ENCODE measurements around the gene EIF2B5.

The EIF2B5 gene

DNA sequence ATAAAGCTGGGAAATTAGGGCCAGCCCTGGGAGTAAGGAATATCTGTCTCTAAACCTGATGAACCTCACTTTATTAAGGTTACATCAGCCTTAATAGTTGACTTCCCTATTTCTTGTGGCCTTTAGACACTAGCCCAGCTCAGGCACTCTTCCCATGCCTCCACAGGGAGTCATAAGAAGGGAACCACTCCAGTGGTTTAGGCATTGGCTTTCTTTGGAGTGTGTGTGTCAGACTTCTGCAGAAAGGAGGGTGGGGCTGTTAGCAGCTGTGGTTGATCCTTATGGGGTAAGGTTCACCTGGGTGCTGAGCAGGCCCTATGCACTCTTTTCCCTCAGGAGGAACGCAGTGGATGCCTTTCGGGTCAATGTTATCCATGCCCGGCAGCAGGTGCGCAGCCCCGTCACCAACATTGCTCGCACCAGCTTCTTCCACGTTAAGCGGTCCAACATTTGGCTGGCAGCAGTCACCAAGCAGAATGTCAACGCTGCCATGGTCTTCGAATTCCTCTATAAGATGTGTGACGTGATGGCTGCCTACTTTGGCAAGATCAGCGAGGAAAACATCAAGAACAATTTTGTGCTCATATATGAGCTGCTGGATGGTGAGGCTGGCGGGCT, 43.5 kb downstream of the EIF2B5 start:
- Histone ChIP-seq H3K4me1 (ENCODE audit: insufficient read depth, low read length, severe bottlenecking) (peaks cover 26% of the 10 kb centered on the region), H3K4me2 (ENCODE audit: low read length) (no peak overlapping the region), H3K4me3 (ENCODE audit: low read depth, low read length, poor library complexity, severe bottlenecking) (no peak overlapping the region), H3F3A (ENCODE audit: insufficient read depth, low read length) (no peaks in the 10 kb centered on the region), H3K79me2 (ENCODE audit: insufficient read depth, low read length) (peaks cover 16% of the 10 kb centered on the region), H4K20me1 (ENCODE audit: insufficient read depth, low read length) (no peaks in the 10 kb centered on the region), H3K36me3 (ENCODE audit: insufficient read depth, low read length) (peaks cover 69% of the 10 kb centered on the region), H3K27ac (ENCODE audit: low read depth, low read length, poor library complexity, severe bottlenecking) (no peak overlapping the region), H3K9me2 (ENCODE audit: low read depth, low read length) (no peaks in the 10 kb centered on the region), H2AFZ (ENCODE audit: low read length) (no peak overlapping the region), H3K9ac (ENCODE audit: low read length) (no peak overlapping the region), H3K27me3 (ENCODE audit: insufficient read depth, low read length) (no peaks in the 10 kb centered on the region), H3K9me3 (ENCODE audit: low read length) (no peaks in the 10 kb centered on the region)
- TF ChIP-seq EZH2 (IDR thresholded peaks at IDR 0.05; ENCODE audit: borderline replicate concordance, low read length): no peak
- TF ChIP-seq, protein P1, sequence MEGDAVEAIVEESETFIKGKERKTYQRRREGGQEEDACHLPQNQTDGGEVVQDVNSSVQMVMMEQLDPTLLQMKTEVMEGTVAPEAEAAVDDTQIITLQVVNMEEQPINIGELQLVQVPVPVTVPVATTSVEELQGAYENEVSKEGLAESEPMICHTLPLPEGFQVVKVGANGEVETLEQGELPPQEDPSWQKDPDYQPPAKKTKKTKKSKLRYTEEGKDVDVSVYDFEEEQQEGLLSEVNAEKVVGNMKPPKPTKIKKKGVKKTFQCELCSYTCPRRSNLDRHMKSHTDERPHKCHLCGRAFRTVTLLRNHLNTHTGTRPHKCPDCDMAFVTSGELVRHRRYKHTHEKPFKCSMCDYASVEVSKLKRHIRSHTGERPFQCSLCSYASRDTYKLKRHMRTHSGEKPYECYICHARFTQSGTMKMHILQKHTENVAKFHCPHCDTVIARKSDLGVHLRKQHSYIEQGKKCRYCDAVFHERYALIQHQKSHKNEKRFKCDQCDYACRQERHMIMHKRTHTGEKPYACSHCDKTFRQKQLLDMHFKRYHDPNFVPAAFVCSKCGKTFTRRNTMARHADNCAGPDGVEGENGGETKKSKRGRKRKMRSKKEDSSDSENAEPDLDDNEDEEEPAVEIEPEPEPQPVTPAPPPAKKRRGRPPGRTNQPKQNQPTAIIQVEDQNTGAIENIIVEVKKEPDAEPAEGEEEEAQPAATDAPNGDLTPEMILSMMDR (IDR thresholded peaks at IDR 0.05; ENCODE audit: low read length): no peak

DNA sequence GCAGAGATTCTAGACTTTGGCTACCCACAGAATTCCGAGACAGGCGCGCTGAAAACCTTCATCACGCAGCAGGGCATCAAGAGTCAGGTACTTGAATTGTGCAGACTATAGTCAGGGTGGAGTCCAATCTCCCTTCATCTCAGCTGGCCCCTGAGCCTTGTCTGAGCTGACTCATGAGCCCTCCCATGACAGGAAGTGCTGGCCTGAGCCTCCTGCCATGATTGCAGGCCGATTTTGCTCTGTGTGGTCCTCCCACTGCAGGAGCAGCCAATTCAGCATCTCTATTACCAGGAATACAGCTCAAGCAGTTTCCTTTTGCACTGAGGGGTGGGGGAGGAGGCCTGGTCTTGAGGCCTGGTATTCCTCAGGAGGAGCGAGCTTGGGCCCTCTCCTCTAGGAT, 45.0 kb downstream of the EIF2B5 start:
- Histone ChIP-seq H3F3A (ENCODE audit: insufficient read depth, low read length) (no peaks in the 10 kb centered on the region), H3K27ac (ENCODE audit: low read depth, low read length, poor library complexity, severe bottlenecking) (no peak overlapping the region), H3K79me2 (ENCODE audit: insufficient read depth, low read length) (peaks cover 14% of the 10 kb centered on the region), H3K9me2 (ENCODE audit: low read depth, low read length) (no peaks in the 10 kb centered on the region), H3K36me3 (ENCODE audit: insufficient read depth, low read length) (peaks cover 78% of the 10 kb centered on the region), H4K20me1 (ENCODE audit: insufficient read depth, low read length) (no peaks in the 10 kb centered on the region), H3K4me2 (ENCODE audit: low read length) (no peak overlapping the region), H3K4me3 (ENCODE audit: low read depth, low read length, poor library complexity, severe bottlenecking) (no peak overlapping the region), H2AFZ (ENCODE audit: low read length) (no peak overlapping the region), H3K4me1 (ENCODE audit: insufficient read depth, low read length, severe bottlenecking) (peaks cover 23% of the 10 kb centered on the region), H3K9ac (ENCODE audit: low read length) (no peak overlapping the region), H3K27me3 (ENCODE audit: insufficient read depth, low read length) (no peaks in the 10 kb centered on the region), H3K9me3 (ENCODE audit: low read length) (no peaks in the 10 kb centered on the region)
- no peak for TF ChIP-seq EZH2 (IDR thresholded peaks at IDR 0.05; ENCODE audit: borderline replicate concordance, low read length)
- TF ChIP-seq, protein P1 (IDR thresholded peaks at IDR 0.05; ENCODE audit: low read length): no peak

DNA sequence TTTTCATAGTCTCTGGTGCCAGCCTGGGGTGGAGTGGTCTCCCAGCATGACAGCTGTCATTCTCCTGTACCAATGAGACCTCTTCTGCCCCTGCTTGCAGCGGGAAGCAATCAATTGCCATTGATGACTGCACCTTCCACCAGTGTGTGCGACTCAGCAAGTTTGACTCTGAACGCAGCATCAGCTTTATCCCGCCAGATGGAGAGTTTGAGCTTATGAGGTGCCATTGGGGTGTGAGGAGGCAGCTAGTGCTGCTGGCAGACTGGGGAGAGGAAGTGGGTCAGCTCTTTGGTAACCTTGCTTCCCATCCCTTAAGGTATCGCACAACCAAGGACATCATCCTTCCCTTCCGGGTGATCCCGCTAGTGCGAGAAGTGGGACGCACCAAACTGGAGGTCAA, 46.4 kb downstream of the EIF2B5 start:
- Histone ChIP-seq H3K36me3 (ENCODE audit: insufficient read depth, low read length) (peaks cover 78% of the 10 kb centered on the region), H3F3A (ENCODE audit: insufficient read depth, low read length) (no peaks in the 10 kb centered on the region), H3K4me2 (ENCODE audit: low read length) (no peak overlapping the region), H2AFZ (ENCODE audit: low read length) (no peak overlapping the region), H3K9me2 (ENCODE audit: low read depth, low read length) (no peaks in the 10 kb centered on the region), H3K4me1 (ENCODE audit: insufficient read depth, low read length, severe bottlenecking) (peaks cover 15% of the 10 kb centered on the region), H3K27me3 (ENCODE audit: insufficient read depth, low read length) (no peaks in the 10 kb centered on the region), H3K27ac (ENCODE audit: low read depth, low read length, poor library complexity, severe bottlenecking) (no peak overlapping the region), H3K4me3 (ENCODE audit: low read depth, low read length, poor library complexity, severe bottlenecking) (no peak overlapping the region), H3K79me2 (ENCODE audit: insufficient read depth, low read length) (peaks cover 4% of the 10 kb centered on the region), H3K9ac (ENCODE audit: low read length) (no peak overlapping the region), H3K9me3 (ENCODE audit: low read length) (no peaks in the 10 kb centered on the region), H4K20me1 (ENCODE audit: insufficient read depth, low read length) (no peaks in the 10 kb centered on the region)
- no peak for TF ChIP-seq EZH2 (IDR thresholded peaks at IDR 0.05; ENCODE audit: borderline replicate concordance, low read length)
- TF ChIP-seq, protein P1 (IDR thresholded peaks at IDR 0.05; ENCODE audit: low read length): no peak
